Activated T-cell treated with anti-CD3 and anti-CD28 coated beads for 24 hours (primary cell): ENCODE measurements around the gene TMED10.
"Not testable (repeated sequence)": the region's sequence is repeated elsewhere in the genome, so short reads cannot be mapped to it uniquely, and the experiment has no call there.

Experiments used
- DNase-seq: peaks from one replicate; pipeline ENCODE4 v3.0.0-alpha.2; 2020; ENCODE audit warnings: low read depth

Gene TMED10

DNA sequence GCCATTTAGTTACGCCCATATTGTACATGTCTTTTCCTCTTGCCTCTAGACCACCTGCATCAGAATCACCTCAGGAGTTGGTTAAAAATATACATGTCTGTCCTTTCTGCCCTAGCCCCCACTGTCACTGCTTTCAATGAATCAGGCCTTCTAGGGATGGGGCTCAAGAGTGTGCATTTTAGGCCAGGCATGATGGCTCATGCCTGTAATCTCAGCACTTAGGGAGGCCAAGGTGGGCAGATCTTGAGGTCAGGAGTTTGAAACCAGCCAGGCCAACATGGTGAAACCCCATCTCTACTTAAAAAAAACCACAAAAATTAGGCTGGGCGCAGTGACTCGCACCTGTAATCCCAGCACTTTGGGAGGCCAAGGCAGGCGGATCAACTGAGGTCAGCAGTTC lies 13.6 kb upstream of the TMED10 start:
- DNase-seq = no peak

DNA sequence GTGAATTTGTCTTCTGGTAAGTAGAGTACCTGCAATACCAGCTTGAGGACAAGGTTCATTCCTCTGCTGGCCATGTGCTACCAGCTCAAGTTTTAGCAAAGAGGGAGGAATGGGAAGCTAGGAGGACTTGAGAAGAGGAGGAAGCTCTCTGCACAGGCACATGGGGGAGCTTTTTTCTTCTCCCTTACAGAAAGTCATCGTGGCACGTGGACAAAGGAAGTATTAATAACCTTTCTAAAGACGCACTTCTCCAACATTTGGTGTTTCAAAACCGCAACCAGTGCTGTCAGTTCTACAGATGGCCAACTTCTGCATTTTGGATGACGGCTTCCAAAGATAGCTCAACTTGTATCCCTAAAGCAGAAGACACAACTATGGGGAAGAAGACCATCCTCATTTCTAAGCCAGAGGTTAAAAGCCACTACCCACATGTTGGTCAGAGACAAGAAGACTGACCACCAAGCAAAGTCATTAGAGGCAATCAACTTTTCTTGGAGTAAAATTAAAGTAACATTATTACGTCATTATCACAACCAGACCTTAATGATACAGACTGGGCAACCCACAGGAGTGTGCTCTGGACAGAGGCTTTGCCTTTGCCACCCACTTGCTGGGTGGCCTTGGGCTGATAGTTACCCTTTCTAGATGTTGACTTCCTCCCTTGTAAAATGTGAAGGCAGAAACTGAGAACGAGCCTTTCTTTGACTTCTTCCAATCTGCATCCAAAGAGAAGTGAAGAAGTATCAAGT lies 12.3 kb upstream of the TMED10 start:
- no peak for DNase-seq

DNA sequence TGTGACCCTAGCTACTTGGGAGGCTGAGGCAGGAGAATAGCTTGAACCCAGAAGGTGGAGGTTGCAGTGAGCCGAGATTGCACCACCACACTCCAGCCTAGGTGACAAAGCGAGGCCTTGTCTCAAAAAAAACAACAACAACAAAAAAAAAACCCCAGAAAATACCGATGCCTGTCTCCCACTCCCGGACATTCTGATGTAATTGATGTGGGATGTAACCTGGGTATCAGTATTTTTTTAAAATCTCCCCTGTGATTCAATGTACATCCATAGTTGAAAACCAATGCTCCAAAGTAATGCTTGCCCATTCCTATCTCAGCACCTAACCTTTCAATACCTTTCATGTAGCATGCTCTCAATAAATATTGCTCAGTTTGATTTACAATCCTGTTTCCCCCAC lies 11.7 kb upstream of the TMED10 start:
- DNase-seq = no peak

DNA sequence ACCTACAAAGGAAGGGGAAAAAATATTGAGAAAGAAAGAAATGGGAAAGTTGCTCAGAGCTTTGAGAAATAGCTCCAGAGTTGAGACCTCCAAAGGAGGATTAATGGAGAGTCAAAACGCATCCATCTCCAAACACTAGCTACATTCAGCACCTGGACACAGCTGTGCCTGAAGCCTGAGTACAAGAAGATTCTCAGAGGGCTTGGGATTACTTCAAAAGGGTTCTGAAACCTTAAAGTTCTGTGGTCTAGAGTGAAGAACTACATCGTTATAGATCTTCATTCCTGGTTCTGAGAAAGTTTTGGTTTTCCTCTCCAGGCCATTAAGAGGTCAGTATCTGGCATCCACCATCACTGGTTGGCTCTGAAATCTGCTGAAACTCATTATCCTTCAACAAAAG lies 10.5 kb upstream of the TMED10 start:
- DNase-seq = no peak

GRCh38 chr14:75185251-75186040 lies 9.0 kb upstream of the TMED10 start:
- DNase-seq = no peak

DNA sequence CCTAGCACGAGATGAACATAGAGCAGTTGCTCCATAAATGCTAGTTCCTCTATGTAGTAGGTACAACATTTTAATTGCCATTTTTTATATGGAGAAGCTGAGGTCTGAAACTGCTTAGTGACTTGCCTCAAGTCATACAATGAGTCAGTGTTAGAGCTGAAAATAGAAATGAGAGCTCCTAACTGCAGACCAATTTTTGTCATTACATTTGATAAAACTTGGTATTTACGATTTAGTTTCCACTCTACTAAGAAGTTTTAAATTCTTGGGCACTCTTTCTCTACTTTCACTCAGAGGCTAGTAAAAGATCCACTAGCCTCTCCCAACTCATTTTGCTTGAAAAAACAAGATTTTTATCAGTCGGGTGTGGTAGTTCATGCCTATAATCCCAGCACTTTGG lies 8.1 kb upstream of the TMED10 start:
- no peak for DNase-seq

DNA sequence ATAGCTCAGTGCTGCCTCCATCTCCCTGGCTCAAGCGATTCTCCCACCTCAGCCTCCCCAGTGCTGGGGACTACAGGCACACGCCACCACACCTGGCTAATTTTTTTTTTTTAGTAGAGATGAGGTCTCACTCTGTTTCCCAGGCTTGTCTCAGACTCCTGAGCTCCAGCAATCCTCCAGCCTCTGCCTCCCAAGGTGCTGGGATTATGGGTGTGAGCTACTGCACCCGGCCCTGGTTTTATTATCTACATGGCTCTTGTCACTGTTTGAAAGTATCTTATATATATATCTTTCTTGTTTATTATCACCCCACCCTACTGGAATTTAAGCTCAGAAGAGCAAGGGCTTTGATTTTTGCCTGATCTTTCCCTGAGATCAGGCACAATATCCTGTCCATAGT lies 7.6 kb upstream of the TMED10 start:
- no peak for DNase-seq

- DNase-seq = no peak
These were observed 6.8 kb upstream of the TMED10 start for GRCh38 chr14:75183225-75183624.

DNA sequence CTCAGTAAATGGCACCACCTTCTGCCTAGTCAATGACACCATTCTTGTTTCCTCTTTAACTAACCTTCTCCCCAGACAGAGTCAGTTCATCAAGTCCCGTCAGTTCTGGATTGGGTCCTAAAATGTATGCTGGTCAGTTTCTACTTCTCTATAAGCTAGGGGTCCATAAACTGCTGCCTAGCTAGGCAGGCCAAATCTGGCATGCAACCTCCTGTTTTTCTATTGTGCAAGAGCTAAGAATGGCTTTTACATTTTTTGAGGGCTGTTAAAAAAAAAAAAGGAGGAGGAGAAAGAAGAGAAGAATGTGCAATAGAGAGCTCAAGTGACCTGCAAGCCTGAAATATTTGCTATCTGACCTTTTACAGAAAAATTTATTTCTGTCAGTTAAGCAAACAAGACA lies 6.4 kb upstream of the TMED10 start:
- DNase-seq = no peak

DNA sequence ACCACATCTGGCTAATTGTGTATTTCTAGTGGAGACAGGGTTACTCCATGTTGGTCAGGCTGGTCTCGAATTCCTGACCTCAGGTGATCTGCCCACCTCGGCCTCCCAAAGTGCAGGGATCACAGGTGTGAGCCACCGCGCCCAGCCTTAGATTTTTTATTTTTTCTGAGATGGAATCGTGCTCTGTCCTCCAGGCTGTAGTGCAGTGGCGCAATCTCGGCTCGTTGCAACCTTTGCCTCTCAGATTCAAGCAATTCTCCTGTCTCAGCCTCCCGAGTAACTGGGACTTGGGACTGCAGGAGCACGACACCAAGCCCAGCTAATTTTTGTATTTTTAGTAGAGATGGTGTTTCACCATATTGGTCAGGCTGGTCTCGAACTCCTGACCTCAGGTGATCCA lies 5.8 kb upstream of the TMED10 start:
- DNase-seq = not testable (repeated sequence)

- DNase-seq = no peak
These were observed 5.1 kb upstream of the TMED10 start for GRCh38 chr14:75181293-75182062.

- no peak for DNase-seq
These were observed 703 bp downstream of the TMED10 start for GRCh38 chr14:75175677-75176141.

GRCh38 chr14:75174066-75174465 lies 2.3 kb downstream of the TMED10 start:
- no peak for DNase-seq

DNA sequence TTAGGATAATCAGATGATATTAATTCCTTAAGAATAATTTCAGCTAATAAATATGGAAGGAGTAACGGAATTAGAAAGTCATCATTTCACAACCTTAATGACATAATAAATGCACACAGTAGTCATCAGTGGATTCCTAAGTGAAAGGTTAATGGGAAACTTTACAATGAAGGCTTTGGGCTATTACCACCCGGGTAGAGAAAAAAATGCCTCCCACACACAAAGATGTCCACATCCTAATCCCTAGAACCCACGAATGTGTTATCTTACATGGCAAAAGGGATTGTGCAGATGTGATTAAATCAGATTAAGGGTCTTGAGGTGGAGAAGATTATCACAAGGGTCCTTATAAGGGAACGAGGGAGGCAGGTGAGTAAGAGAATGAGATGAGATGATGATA lies 5.6 kb downstream of the TMED10 start:
- DNase-seq = no peak

- DNase-seq = no peak
These were observed 7.7 kb downstream of the TMED10 start for GRCh38 chr14:75168586-75169335.

DNA sequence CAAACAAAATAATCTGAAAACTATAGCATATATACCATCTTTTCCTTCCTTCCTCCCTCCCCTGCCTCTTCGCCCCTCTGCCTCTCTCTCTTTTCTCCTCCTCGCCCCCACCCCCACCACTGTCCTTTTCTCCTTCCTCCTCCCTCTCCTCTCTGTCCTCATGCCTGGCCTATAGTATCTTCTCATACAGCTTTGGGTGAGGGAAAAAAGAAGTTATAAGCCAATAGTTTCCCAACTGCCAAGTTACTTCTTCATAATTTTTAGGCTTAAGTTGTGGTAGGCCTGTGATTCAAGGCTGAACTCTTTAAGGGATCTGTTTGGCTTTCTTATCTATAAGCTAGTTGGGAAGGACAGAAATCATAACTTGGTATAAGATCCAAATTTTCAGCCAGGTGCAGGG lies 9.1 kb downstream of the TMED10 start:
- DNase-seq = no peak

DNA sequence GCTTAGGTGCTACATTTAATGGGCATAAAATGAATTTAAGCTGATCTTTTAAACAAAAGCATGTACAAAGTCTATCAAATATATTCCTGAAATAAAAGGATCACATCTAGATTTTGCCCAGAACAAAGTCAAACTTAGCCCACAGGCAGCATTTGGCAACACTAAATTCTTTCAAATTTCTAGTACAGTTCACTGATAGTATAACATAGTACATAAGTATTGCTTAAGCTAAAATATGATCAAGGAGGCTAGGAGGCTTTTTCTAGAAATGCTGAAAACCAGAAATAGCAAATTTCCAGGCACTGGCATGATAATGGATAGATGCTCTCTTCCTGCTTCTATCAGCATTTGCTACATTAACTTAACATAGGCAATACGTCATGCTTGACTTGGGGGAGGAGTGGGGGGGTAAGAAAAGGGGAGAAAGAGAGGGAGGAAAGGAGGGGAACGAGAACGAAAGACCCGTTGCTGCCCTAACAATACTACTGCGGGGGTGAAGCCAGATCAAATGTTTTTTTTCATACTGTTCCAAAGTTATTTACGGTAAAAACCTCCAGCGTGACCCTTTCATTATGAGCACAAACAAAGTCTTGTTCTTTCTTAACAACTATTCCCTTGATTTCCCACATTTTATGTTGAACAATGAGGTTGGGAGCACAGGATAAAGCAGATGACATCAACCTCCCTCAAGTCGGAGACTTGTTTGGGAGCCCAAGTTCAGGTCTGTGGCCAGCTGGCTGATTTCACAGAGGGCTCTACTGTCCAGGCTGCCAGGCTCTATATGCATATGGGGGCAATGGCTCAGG lies 10.6 kb downstream of the TMED10 start:
- DNase-seq = no peak

- no peak for DNase-seq
These were observed 11.6 kb downstream of the TMED10 start for GRCh38 chr14:75164809-75165208.

DNA sequence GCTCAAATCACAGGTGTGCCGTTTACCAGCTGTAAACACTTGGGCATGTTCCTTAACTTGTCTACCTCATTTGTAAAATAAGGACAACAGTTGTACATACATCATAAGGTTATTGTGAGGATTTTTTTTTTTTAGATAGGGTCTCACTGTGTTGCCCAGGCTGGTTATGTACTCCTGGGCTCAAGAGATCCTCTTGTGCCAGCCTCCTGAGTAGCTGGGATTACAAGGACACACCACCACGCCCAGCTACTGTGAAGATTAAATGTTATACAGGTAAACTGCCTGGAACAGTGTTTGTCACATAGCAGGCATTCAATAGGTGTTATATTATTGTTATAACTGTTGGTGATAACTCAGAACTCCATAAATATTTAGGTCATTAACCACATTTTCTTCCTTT lies 12.7 kb downstream of the TMED10 start:
- DNase-seq = no peak

DNA sequence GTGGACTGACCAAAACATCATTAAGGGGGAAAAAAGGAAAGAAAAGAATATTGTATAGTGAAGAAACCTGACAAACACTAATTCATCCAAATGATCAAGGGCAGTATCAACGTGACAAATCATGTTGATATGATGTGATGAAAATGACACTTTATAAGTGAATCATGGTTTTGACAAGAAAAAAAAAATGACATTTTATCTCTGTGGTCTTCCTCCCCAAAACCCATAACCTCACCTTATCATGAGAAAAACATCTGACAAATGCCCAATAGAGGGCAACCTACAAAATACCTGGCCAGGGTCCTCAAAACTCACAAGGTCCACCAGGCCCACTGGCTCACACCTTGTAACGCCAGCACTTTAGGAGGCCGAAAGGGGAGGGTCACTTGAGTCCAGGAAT lies 13.8 kb downstream of the TMED10 start:
- no peak for DNase-seq
